HepG2 (cell line): ENCODE data around the gene LYPD6.

Source experiments
- DMAP1 ChIP-seq: IDR thresholded peaks from 2 replicates; pipeline ENCODE4 v1.6.1; 2016
- HNRNPH1 ChIP-seq: fragments of 200-400 bp; formaldehyde crosslinking; optimal IDR thresholded peaks from 2 replicates; pipeline ENCODE3; 2017; ENCODE audit warnings: mild to moderate bottlenecking, low read depth, low read length
- JUNB ChIP-seq: sonication (generic); formaldehyde crosslinking; IDR thresholded peaks from 2 replicates; pipeline ENCODE4 v1.8.0; 2022; ENCODE audit warnings: missing genetic modification reagents, mild to moderate bottlenecking, borderline replicate concordance
- POLR2A ChIP-seq, 2 experiments: IDR thresholded peaks; 2 replicates each; pipeline ENCODE4 v1.6.1; 2011; ENCODE audit warnings: low read depth in 2 of 2, low read length in 2 of 2, mild to moderate bottlenecking in 1 of 2, moderate library complexity in 1 of 2; ENCODE audit not compliant: insufficient read depth in 1 of 2
- SIN3A ChIP-seq: IDR thresholded peaks from 2 replicates; pipeline ENCODE4 v1.6.1; 2011; ENCODE audit warnings: low read depth, mild to moderate bottlenecking, control low read depth, low read length, borderline replicate concordance
- ZFP41 ChIP-seq: sonication (generic); formaldehyde crosslinking; IDR thresholded peaks from 2 replicates; pipeline ENCODE4 v1.4.0; 2020; ENCODE audit warnings: mild to moderate bottlenecking, missing genetic modification reagents, borderline replicate concordance
- ZNF24 ChIP-seq: fragments of 450-650 bp; IDR thresholded peaks from 2 replicates; pipeline ENCODE4 v1.6.1; 2017; ENCODE audit warnings: antibody characterized with exemption, mild to moderate bottlenecking

GRCh38 chr2:149422337-149422990 is 92.1 kb downstream of the LYPD6 start:
- TF ChIP-seq ZNF24 (no peak), DMAP1 (no peak), SIN3A (no peak), JUNB (CRISPR knock-in tag) (no peak), POLR2A (IDR thresholded peaks at IDR 0.05; ENCODE audit: insufficient read depth in 1 of 2, low read depth in 2 of 2, low read length in 2 of 2) (no peak), HNRNPH1 (no peak), ZFP41 (CRISPR knock-in tag) (no peak)
